Astrocyte (in vitro differentiated cells and primary cell): ENCODE measurements around the gene SRD5A1. TPM values are rescaled to one million over a fixed set of nuclear protein-coding genes. Genes with fewer than 3 reads are reported as not detected.

Source experiments
- DNase-seq: peaks from one replicate; pipeline ENCODE4 v3.0.0-alpha.2; 2010; ENCODE audit warnings: low read depth
- FAIRE-seq: peaks from 2 replicates; lab custom pipeline; 2011; peaks lifted over from hg19 to GRCh38; lab: Jason Lieb, UNC
- H2AFZ ChIP-seq: 2 replicates; pipeline ENCODE4 v1.6.0; 2012; ENCODE audit warnings: low read depth, low read length, inconsistent platforms
- H3K27ac ChIP-seq: 2 replicates; pipeline ENCODE4 v1.5.1; 2011; ENCODE audit warnings: low read depth, low read length, inconsistent platforms
- H3K27me3 ChIP-seq: 2 replicates; pipeline ENCODE4 v1.6.0; 2011; ENCODE audit warnings: low read length, inconsistent platforms; ENCODE audit not compliant: insufficient read depth
- H3K36me3 ChIP-seq: 2 replicates; pipeline ENCODE4 v1.5.1; 2011; ENCODE audit warnings: low read length, inconsistent platforms; ENCODE audit not compliant: insufficient read depth
- H3K4me1 ChIP-seq: 2 replicates; pipeline ENCODE4 v1.5.1; 2011; ENCODE audit warnings: low read length, inconsistent platforms; ENCODE audit not compliant: insufficient read depth
- H3K4me2 ChIP-seq: 2 replicates; pipeline ENCODE4 v1.6.0; 2012; ENCODE audit warnings: low read length, inconsistent platforms
- H3K4me3 ChIP-seq: 2 replicates; pipeline ENCODE4 v1.5.1; 2011; ENCODE audit warnings: low read depth, mild to moderate bottlenecking, low read length, inconsistent platforms; ENCODE audit not compliant: insufficient read depth
- H3K79me2 ChIP-seq: 2 replicates; pipeline ENCODE4 v1.6.0; 2012; ENCODE audit warnings: mild to moderate bottlenecking, low read length, inconsistent platforms; ENCODE audit not compliant: insufficient read depth
- H3K9ac ChIP-seq: 2 replicates; pipeline ENCODE4 v1.6.0; 2012; ENCODE audit warnings: mild to moderate bottlenecking, low read length, inconsistent platforms
- H3K9me3 ChIP-seq: 2 replicates; pipeline ENCODE4 v1.5.1; 2012; ENCODE audit warnings: low read depth, mild to moderate bottlenecking, low read length, inconsistent platforms; ENCODE audit not compliant: insufficient read depth
- H4K20me1 ChIP-seq: 2 replicates; pipeline ENCODE4 v1.6.0; 2012; ENCODE audit warnings: low read length, inconsistent platforms; ENCODE audit not compliant: insufficient read depth
- H3K27ac Mint-ChIP-seq: one replicate; pipeline ENCODE4 v1.8.0; 2021; ENCODE audit warnings: mild to moderate bottlenecking, mixed read lengths; ENCODE audit not compliant: unreplicated experiment
- H3K27me3 Mint-ChIP-seq: one replicate; pipeline ENCODE4 v1.8.0; 2021; ENCODE audit warnings: low read depth, mixed read lengths; ENCODE audit not compliant: unreplicated experiment
- H3K36me3 Mint-ChIP-seq: one replicate; pipeline ENCODE4 v1.8.0; 2021; ENCODE audit warnings: low read depth, mixed read lengths; ENCODE audit not compliant: unreplicated experiment
- H3K4me1 Mint-ChIP-seq: one replicate; pipeline ENCODE4 v1.8.0; 2021; ENCODE audit warnings: low read depth, mixed read lengths; ENCODE audit not compliant: unreplicated experiment
- H3K4me3 Mint-ChIP-seq: one replicate; pipeline ENCODE4 v1.8.0; 2021; ENCODE audit warnings: mild to moderate bottlenecking, moderate library complexity, mixed read lengths; ENCODE audit not compliant: unreplicated experiment
- H3K9me3 Mint-ChIP-seq: one replicate; pipeline ENCODE4 v1.8.0; 2021; ENCODE audit warnings: mild to moderate bottlenecking, mixed read lengths; ENCODE audit not compliant: unreplicated experiment
- EZH2 ChIP-seq: IDR thresholded peaks from 2 replicates; pipeline ENCODE4 v1.6.1; 2012; ENCODE audit warnings: mild to moderate bottlenecking, low read length, inconsistent platforms; ENCODE audit not compliant: insufficient read depth
- total RNA-seq: library from RNA; stranded (reverse); gene quantifications from 2 replicates; pipeline ENCODE4 v1.2.1, GENCODE V29; 2021
- TF ChIP-seq, protein P1 (sequence below): IDR thresholded peaks from 2 replicates; pipeline ENCODE4 v1.5.1; 2011; ENCODE audit warnings: low read depth, mild to moderate bottlenecking, inconsistent platforms, low read length, moderate library complexity; ENCODE audit not compliant: insufficient read depth

The SRD5A1 gene
- total RNA-seq, 1 donor from 2014 or later, result 27.6 TPM

DNA sequence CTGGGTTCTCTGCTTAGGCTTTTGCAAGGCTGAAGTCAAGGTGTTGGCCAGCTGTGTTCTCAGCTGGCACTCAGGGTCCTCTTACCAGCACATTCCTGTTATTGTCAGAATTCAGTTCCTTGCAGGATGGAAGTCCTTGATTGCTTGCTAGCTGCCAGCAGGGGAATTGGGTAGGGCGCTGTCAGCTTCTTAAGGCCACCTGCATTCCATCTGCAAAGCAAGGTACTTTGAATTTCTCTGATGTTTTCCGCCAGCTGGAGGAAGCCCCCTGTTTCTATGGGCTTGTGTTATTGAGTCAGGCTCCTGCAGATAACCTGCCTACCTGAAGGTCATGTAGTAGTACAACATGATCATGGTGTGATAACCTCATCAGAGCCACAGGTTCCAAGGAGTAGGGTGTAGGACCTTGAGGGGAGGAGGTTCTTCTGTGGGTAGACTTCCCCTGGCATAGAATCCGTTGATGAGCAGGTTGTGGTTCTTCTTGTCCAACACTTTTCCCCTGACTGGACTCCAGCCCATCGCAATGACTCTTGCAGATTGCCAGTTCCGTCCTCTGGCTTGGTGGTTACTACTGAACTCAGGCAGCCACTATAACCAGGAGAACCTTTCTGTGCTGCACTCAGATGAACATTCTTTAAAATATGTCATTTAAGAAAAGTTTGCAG is 86.8 kb downstream of the SRD5A1 start:
- H3K36me3 Mint-ChIP-seq, result peaks cover 11% of the 10 kb centered on the region
- H3K36me3 ChIP-seq, result no peaks in the 10 kb centered on the region
- no peak overlapping the region for H3K27ac Mint-ChIP-seq
- no peaks in the 10 kb centered on the region for H3K9me3 ChIP-seq
- no peaks in the 10 kb centered on the region for H3K27me3 ChIP-seq
- TF ChIP-seq, protein P1, sequence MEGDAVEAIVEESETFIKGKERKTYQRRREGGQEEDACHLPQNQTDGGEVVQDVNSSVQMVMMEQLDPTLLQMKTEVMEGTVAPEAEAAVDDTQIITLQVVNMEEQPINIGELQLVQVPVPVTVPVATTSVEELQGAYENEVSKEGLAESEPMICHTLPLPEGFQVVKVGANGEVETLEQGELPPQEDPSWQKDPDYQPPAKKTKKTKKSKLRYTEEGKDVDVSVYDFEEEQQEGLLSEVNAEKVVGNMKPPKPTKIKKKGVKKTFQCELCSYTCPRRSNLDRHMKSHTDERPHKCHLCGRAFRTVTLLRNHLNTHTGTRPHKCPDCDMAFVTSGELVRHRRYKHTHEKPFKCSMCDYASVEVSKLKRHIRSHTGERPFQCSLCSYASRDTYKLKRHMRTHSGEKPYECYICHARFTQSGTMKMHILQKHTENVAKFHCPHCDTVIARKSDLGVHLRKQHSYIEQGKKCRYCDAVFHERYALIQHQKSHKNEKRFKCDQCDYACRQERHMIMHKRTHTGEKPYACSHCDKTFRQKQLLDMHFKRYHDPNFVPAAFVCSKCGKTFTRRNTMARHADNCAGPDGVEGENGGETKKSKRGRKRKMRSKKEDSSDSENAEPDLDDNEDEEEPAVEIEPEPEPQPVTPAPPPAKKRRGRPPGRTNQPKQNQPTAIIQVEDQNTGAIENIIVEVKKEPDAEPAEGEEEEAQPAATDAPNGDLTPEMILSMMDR, result no peak
- no peak for TF ChIP-seq EZH2
- peaks cover 97% of the 10 kb centered on the region for H4K20me1 ChIP-seq
- no peak overlapping the region for H3K27ac ChIP-seq
- FAIRE-seq (no peak), DNase-seq (peak; percentile 33)
- peaks cover 98% of the 10 kb centered on the region for H3K79me2 ChIP-seq
- no peak overlapping the region for H2AFZ ChIP-seq
- no peak overlapping the region for H3K4me3 Mint-ChIP-seq
- H3K27me3 Mint-ChIP-seq, result no peaks in the 10 kb centered on the region
- peaks cover 3% of the 10 kb centered on the region for H3K9me3 Mint-ChIP-seq
- H3K9ac ChIP-seq, result no peak overlapping the region
- no peak overlapping the region for H3K4me3 ChIP-seq
- H3K4me1 ChIP-seq, result peaks cover 28% of the 10 kb centered on the region
- H3K4me2 ChIP-seq, result no peak overlapping the region
- H3K4me1 Mint-ChIP-seq, result peaks cover 53% of the 10 kb centered on the region

DNA sequence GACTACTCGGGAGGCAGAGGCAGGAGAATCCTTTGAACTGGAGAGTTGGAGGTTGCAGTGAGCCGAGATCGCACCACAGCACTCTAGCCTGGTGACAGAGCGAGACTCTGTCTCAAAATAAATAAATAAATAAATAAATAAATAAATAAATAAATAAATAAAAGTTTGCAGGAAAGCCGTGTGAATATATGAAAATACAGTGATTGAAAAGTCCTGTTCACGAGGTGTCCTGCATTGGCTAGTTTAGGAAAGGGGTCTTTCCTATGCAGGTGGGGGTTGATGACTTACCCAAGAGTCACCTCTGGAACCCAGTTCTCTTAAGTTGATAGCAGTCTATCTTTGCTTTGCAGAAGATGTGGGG is 87.3 kb downstream of the SRD5A1 start:
- no peak overlapping the region for H2AFZ ChIP-seq
- TF ChIP-seq, protein P1, result no peak
- TF ChIP-seq EZH2, result no peak
- H3K4me1 ChIP-seq, result peaks cover 24% of the 10 kb centered on the region
- Mint-ChIP-seq H3K4me1 (peaks cover 53% of the 10 kb centered on the region), H3K4me3 (no peak overlapping the region), H3K27ac (no peak overlapping the region), H3K36me3 (peaks cover 12% of the 10 kb centered on the region), H3K9me3 (peaks cover 3% of the 10 kb centered on the region), H3K27me3 (no peaks in the 10 kb centered on the region)
- no peak overlapping the region for H3K4me3 ChIP-seq
- H3K9ac ChIP-seq, result no peak overlapping the region
- peaks cover 98% of the 10 kb centered on the region for H3K79me2 ChIP-seq
- H3K36me3 ChIP-seq, result no peaks in the 10 kb centered on the region
- no peak for FAIRE-seq
- H3K4me2 ChIP-seq, result no peak overlapping the region
- no peak overlapping the region for H3K27ac ChIP-seq
- no peak for DNase-seq
- H4K20me1 ChIP-seq, result peaks cover 96% of the 10 kb centered on the region
- no peaks in the 10 kb centered on the region for H3K9me3 ChIP-seq
- no peaks in the 10 kb centered on the region for H3K27me3 ChIP-seq

DNA sequence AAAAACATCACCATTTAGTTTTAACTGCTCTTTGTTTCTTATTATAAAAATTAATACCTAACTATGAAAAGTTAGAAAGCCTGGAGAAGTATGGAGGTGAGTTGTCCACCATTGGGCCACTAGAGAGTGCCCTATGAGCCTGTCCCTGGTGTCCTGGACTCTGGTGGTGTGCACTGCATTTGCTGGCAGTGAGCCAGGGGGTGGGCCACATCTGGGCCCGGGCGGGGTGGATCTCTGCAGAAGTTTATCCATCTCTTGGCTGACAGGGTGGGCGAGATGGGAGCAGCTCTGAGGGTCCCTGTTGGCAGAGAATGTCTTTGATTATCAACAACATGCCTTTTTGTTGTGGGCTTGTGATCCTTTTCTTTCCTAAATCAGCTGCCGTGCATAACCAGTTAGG is 88.2 kb downstream of the SRD5A1 start:
- H3K4me3 Mint-ChIP-seq, result no peak overlapping the region
- H3K27me3 Mint-ChIP-seq, result no peaks in the 10 kb centered on the region
- Histone ChIP-seq H3K4me2 (peak overlapping the region; percentile 54), H3K27me3 (no peaks in the 10 kb centered on the region), H3K36me3 (no peaks in the 10 kb centered on the region), H3K9ac (no peak overlapping the region), H3K9me3 (no peaks in the 10 kb centered on the region), H3K4me1 (peaks cover 15% of the 10 kb centered on the region), H3K27ac (no peak overlapping the region), H3K79me2 (peaks cover 98% of the 10 kb centered on the region), H3K4me3 (no peak overlapping the region), H2AFZ (no peak overlapping the region), H4K20me1 (peaks cover 96% of the 10 kb centered on the region)
- DNase-seq (no peak), FAIRE-seq (no peak)
- no peak overlapping the region for H3K27ac Mint-ChIP-seq
- H3K36me3 Mint-ChIP-seq, result peaks cover 11% of the 10 kb centered on the region
- TF ChIP-seq, protein P1, result no peak
- no peak for TF ChIP-seq EZH2
- H3K4me1 Mint-ChIP-seq, result peaks cover 53% of the 10 kb centered on the region
- peaks cover 3% of the 10 kb centered on the region for H3K9me3 Mint-ChIP-seq
